ENCODE results near the gene MYO3B. TPM values are rescaled to one million over a fixed set of nuclear protein-coding genes. Genes with fewer than 3 reads are reported as not detected.

Gene MYO3B
- total RNA-seq, 1 experiment from 2014 or later, result 0.50 TPM

GRCh38 chr2:170665743-170666142 is 487.8 kb downstream of the MYO3B start (continued):
- TF ChIP-seq CDX4 (CRISPR knock-in tag; IDR thresholded peaks at IDR 0.05; ENCODE audit: borderline replicate concordance) (no peak), ZNF423 (CRISPR knock-in tag; IDR thresholded peaks at IDR 0.05) (no peak), ZNF532 (CRISPR knock-in tag; IDR thresholded peaks at IDR 0.05; ENCODE audit: borderline replicate concordance) (no peak), CTCF (IDR thresholded peaks at IDR 0.05) (no peak)
- TF ChIP-seq, protein P1, sequence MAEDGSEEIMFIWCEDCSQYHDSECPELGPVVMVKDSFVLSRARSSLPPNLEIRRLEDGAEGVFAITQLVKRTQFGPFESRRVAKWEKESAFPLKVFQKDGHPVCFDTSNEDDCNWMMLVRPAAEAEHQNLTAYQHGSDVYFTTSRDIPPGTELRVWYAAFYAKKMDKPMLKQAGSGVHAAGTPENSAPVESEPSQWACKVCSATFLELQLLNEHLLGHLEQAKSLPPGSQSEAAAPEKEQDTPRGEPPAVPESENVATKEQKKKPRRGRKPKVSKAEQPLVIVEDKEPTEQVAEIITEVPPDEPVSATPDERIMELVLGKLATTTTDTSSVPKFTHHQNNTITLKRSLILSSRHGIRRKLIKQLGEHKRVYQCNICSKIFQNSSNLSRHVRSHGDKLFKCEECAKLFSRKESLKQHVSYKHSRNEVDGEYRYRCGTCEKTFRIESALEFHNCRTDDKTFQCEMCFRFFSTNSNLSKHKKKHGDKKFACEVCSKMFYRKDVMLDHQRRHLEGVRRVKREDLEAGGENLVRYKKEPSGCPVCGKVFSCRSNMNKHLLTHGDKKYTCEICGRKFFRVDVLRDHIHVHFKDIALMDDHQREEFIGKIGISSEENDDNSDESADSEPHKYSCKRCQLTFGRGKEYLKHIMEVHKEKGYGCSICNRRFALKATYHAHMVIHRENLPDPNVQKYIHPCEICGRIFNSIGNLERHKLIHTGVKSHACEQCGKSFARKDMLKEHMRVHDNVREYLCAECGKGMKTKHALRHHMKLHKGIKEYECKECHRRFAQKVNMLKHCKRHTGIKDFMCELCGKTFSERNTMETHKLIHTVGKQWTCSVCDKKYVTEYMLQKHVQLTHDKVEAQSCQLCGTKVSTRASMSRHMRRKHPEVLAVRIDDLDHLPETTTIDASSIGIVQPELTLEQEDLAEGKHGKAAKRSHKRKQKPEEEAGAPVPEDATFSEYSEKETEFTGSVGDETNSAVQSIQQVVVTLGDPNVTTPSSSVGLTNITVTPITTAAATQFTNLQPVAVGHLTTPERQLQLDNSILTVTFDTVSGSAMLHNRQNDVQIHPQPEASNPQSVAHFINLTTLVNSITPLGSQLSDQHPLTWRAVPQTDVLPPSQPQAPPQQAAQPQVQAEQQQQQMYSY (CRISPR knock-in tag; IDR thresholded peaks at IDR 0.05), result no peak
- TF ChIP-seq, protein P2, sequence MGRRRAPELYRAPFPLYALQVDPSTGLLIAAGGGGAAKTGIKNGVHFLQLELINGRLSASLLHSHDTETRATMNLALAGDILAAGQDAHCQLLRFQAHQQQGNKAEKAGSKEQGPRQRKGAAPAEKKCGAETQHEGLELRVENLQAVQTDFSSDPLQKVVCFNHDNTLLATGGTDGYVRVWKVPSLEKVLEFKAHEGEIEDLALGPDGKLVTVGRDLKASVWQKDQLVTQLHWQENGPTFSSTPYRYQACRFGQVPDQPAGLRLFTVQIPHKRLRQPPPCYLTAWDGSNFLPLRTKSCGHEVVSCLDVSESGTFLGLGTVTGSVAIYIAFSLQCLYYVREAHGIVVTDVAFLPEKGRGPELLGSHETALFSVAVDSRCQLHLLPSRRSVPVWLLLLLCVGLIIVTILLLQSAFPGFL (CRISPR knock-in tag; IDR thresholded peaks at IDR 0.05; ENCODE audit: borderline replicate concordance), result no peak

GRCh38 chr2:170669909-170670308 is 492.0 kb downstream of the MYO3B start:
- no peaks in the 10 kb centered on the region for H3K9me3 Mint-ChIP-seq
- peaks cover 10% of the 10 kb centered on the region for H3K4me1 Mint-ChIP-seq
- ChIA-PET CTCF (interaction anchor here (3.1 kb wide), 1 partner anchor 10 kb away, joined by 13 read pairs; no protein-coding TSS in a partner anchor), POLR2A (interaction anchor here (1.1 kb wide), 1 partner anchor 19 kb away, joined by 4 read pairs; no protein-coding TSS in a partner anchor)
- no peak overlapping the region for H3K4me3 Mint-ChIP-seq
- ATAC-seq (no peak), DNase-seq (ENCODE audit: low spot score) (no peak)
- H3K36me3 Mint-ChIP-seq, result no peaks in the 10 kb centered on the region
- no peaks in the 10 kb centered on the region for H3K27me3 Mint-ChIP-seq (ENCODE audit: low read depth)
- H3K27ac Mint-ChIP-seq, result no peak overlapping the region; the same call in 1 of the 2 replicates
- TF ChIP-seq, protein P3, sequence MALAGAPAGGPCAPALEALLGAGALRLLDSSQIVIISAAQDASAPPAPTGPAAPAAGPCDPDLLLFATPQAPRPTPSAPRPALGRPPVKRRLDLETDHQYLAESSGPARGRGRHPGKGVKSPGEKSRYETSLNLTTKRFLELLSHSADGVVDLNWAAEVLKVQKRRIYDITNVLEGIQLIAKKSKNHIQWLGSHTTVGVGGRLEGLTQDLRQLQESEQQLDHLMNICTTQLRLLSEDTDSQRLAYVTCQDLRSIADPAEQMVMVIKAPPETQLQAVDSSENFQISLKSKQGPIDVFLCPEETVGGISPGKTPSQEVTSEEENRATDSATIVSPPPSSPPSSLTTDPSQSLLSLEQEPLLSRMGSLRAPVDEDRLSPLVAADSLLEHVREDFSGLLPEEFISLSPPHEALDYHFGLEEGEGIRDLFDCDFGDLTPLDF (CRISPR knock-in tag; IDR thresholded peaks at IDR 0.05), result no peak
- TF ChIP-seq ELF4 (CRISPR knock-in tag; IDR thresholded peaks at IDR 0.05; ENCODE audit: low read depth) (no peak), ZBTB21 (CRISPR knock-in tag; IDR thresholded peaks at IDR 0.05; ENCODE audit: borderline replicate concordance) (no peak), PRRX2 (CRISPR knock-in tag; IDR thresholded peaks at IDR 0.05) (no peak), ZNF396 (CRISPR knock-in tag; IDR thresholded peaks at IDR 0.05; ENCODE audit: borderline replicate concordance) (no peak), ZNF425 (CRISPR knock-in tag; conservative IDR thresholded peaks at IDR 0.05) (no peak), KAT7 (CRISPR knock-in tag; IDR thresholded peaks at IDR 0.05; ENCODE audit: borderline replicate concordance) (no peak)
- TF ChIP-seq, protein P4, sequence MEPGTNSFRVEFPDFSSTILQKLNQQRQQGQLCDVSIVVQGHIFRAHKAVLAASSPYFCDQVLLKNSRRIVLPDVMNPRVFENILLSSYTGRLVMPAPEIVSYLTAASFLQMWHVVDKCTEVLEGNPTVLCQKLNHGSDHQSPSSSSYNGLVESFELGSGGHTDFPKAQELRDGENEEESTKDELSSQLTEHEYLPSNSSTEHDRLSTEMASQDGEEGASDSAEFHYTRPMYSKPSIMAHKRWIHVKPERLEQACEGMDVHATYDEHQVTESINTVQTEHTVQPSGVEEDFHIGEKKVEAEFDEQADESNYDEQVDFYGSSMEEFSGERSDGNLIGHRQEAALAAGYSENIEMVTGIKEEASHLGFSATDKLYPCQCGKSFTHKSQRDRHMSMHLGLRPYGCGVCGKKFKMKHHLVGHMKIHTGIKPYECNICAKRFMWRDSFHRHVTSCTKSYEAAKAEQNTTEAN (CRISPR knock-in tag; IDR thresholded peaks at IDR 0.05), result no peak
- TF ChIP-seq, protein P5, sequence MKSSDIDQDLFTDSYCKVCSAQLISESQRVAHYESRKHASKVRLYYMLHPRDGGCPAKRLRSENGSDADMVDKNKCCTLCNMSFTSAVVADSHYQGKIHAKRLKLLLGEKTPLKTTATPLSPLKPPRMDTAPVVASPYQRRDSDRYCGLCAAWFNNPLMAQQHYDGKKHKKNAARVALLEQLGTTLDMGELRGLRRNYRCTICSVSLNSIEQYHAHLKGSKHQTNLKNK (CRISPR knock-in tag; IDR thresholded peaks at IDR 0.05), result no peak
- TF ChIP-seq, protein P6, sequence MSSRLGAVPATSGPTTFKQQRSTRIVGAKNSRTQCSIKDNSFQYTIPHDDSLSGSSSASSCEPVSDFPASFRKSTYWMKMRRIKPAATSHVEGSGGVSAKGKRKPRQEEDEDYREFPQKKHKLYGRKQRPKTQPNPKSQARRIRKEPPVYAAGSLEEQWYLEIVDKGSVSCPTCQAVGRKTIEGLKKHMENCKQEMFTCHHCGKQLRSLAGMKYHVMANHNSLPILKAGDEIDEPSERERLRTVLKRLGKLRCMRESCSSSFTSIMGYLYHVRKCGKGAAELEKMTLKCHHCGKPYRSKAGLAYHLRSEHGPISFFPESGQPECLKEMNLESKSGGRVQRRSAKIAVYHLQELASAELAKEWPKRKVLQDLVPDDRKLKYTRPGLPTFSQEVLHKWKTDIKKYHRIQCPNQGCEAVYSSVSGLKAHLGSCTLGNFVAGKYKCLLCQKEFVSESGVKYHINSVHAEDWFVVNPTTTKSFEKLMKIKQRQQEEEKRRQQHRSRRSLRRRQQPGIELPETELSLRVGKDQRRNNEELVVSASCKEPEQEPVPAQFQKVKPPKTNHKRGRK (CRISPR knock-in tag; IDR thresholded peaks at IDR 0.05; ENCODE audit: borderline replicate concordance), result no peak

Measured in WTC11 (cell line).